ENCODE data around the gene EFCAB6.

Gene EFCAB6

DNA sequence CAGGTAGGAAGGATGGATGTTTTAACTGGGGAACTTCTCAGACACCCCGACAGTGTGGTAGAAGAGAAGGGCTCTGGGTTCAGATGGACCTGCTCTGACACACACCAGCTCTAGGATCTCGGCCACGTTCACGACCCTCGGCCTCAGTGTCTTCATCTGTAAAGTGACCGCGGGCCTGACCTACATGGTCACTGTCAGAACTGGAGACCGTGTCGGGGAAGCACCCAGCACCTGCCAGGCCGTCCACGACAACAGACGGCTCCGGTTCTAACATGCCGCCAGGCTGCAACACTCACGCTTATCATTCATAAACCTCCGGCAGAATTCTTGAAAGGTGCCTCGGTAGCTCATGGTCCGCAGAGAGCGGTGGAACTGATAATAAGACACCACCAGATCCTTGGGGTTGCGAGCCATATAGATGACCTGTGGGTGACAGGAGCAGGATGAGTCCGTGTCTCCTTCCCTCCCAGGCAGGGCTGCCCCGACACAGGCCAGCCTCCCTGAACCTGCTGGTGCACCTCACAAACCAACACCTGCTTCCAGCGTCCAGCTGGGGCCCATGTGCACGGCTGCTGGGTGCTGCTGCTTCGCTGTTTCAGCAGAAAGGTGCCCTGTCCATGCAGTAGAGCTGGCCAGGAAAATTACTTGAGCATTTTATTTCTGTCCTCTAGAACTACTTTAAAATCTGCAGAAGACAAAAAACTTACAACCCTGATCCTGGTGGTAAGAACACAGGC lies 26.6 kb upstream of the EFCAB6 start:
- Histone ChIP-seq H3K9me3 (ENCODE audit: control insufficient read depth, low read length) (no peaks in the 10 kb centered on the region), H3K27ac (ENCODE audit: insufficient read depth, low read length, poor library complexity, severe bottlenecking) (no peak overlapping the region), H3K4me3 (ENCODE audit: insufficient read depth, low read depth, low read length, poor library complexity, severe bottlenecking) (no peak overlapping the region)

GRCh38 chr22:43838161-43838560 lies 26.1 kb upstream of the EFCAB6 start:
- H3K9me3 ChIP-seq (ENCODE audit: control insufficient read depth, low read length): no peaks in the 10 kb centered on the region
- H3K36me3 ChIP-seq (ENCODE audit: control insufficient read depth, insufficient read depth, low read length): no peaks in the 10 kb centered on the region
- DNase-seq: no peak
- no peaks in the 10 kb centered on the region for H3K4me1 ChIP-seq (ENCODE audit: control insufficient read depth, insufficient read depth, low read length, poor library complexity, severe bottlenecking)
- H3K27me3 ChIP-seq (replicated peaks; ENCODE audit: control insufficient read depth, insufficient read depth, low read length, poor library complexity, severe bottlenecking): no peaks in the 10 kb centered on the region
- H3K4me3 ChIP-seq (ENCODE audit: insufficient read depth, low read depth, low read length, poor library complexity, severe bottlenecking): no peak overlapping the region
- no peak overlapping the region for H3K27ac ChIP-seq (ENCODE audit: insufficient read depth, low read length, poor library complexity, severe bottlenecking)

More for the DNA sequence above, 26.6 kb upstream of the EFCAB6 start:
- Histone ChIP-seq H3K27me3 (replicated peaks; ENCODE audit: control insufficient read depth, insufficient read depth, low read length, poor library complexity, severe bottlenecking) (no peaks in the 10 kb centered on the region), H3K4me1 (ENCODE audit: control insufficient read depth, insufficient read depth, low read length, poor library complexity, severe bottlenecking) (no peaks in the 10 kb centered on the region), H3K36me3 (ENCODE audit: control insufficient read depth, insufficient read depth, low read length) (no peaks in the 10 kb centered on the region)
- DNase-seq: no peak

- Histone ChIP-seq H3K27me3 (replicated peaks; ENCODE audit: control insufficient read depth, insufficient read depth, low read length, poor library complexity, severe bottlenecking) (no peaks in the 10 kb centered on the region), H3K36me3 (ENCODE audit: control insufficient read depth, insufficient read depth, low read length) (no peaks in the 10 kb centered on the region), H3K9me3 (ENCODE audit: control insufficient read depth, low read length) (no peaks in the 10 kb centered on the region), H3K4me3 (ENCODE audit: insufficient read depth, low read depth, low read length, poor library complexity, severe bottlenecking) (no peak overlapping the region), H3K27ac (ENCODE audit: insufficient read depth, low read length, poor library complexity, severe bottlenecking) (no peak overlapping the region), H3K4me1 (ENCODE audit: control insufficient read depth, insufficient read depth, low read length, poor library complexity, severe bottlenecking) (no peaks in the 10 kb centered on the region)
- no peak for DNase-seq
Observed at GRCh38 chr22:43837666-43838065, 25.6 kb upstream of the EFCAB6 start.

DNA sequence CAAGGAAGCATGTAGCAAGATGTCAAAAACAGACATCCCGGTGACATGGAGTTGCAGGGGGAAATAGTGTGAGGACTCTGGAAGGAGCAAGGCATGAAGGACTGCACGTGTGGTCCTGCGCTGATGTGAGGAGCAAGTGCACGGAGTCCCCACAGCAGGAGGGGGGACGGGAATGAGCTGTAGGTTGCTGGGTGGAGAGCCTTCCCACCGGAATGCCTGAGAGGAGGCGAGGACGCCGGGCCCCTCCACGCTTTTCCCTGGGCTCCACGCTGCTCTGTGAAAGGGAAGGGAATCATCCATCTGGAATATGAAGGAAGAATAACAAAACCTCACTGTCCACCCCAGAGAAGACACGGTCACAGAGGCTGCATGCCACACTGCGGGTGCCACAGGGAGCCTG lies 23.6 kb upstream of the EFCAB6 start:
- no peak for DNase-seq
- H3K4me1 ChIP-seq (ENCODE audit: control insufficient read depth, insufficient read depth, low read length, poor library complexity, severe bottlenecking): no peaks in the 10 kb centered on the region

GRCh38 chr22:43835166-43835565 lies 23.1 kb upstream of the EFCAB6 start:
- no peaks in the 10 kb centered on the region for H3K36me3 ChIP-seq (ENCODE audit: control insufficient read depth, insufficient read depth, low read length)
- no peaks in the 10 kb centered on the region for H3K27me3 ChIP-seq (replicated peaks; ENCODE audit: control insufficient read depth, insufficient read depth, low read length, poor library complexity, severe bottlenecking)
- H3K27ac ChIP-seq (ENCODE audit: insufficient read depth, low read length, poor library complexity, severe bottlenecking): no peak overlapping the region
- no peaks in the 10 kb centered on the region for H3K4me1 ChIP-seq (ENCODE audit: control insufficient read depth, insufficient read depth, low read length, poor library complexity, severe bottlenecking)
- H3K9me3 ChIP-seq (ENCODE audit: control insufficient read depth, low read length): no peaks in the 10 kb centered on the region
- no peak for DNase-seq
- H3K4me3 ChIP-seq (ENCODE audit: insufficient read depth, low read depth, low read length, poor library complexity, severe bottlenecking): no peak overlapping the region

More for the DNA sequence above, 23.6 kb upstream of the EFCAB6 start:
- H3K4me3 ChIP-seq (ENCODE audit: insufficient read depth, low read depth, low read length, poor library complexity, severe bottlenecking): no peak overlapping the region
- H3K27ac ChIP-seq (ENCODE audit: insufficient read depth, low read length, poor library complexity, severe bottlenecking): no peak overlapping the region
- no peaks in the 10 kb centered on the region for H3K9me3 ChIP-seq (ENCODE audit: control insufficient read depth, low read length)
- no peaks in the 10 kb centered on the region for H3K27me3 ChIP-seq (replicated peaks; ENCODE audit: control insufficient read depth, insufficient read depth, low read length, poor library complexity, severe bottlenecking)
- no peaks in the 10 kb centered on the region for H3K36me3 ChIP-seq (ENCODE audit: control insufficient read depth, insufficient read depth, low read length)

DNA sequence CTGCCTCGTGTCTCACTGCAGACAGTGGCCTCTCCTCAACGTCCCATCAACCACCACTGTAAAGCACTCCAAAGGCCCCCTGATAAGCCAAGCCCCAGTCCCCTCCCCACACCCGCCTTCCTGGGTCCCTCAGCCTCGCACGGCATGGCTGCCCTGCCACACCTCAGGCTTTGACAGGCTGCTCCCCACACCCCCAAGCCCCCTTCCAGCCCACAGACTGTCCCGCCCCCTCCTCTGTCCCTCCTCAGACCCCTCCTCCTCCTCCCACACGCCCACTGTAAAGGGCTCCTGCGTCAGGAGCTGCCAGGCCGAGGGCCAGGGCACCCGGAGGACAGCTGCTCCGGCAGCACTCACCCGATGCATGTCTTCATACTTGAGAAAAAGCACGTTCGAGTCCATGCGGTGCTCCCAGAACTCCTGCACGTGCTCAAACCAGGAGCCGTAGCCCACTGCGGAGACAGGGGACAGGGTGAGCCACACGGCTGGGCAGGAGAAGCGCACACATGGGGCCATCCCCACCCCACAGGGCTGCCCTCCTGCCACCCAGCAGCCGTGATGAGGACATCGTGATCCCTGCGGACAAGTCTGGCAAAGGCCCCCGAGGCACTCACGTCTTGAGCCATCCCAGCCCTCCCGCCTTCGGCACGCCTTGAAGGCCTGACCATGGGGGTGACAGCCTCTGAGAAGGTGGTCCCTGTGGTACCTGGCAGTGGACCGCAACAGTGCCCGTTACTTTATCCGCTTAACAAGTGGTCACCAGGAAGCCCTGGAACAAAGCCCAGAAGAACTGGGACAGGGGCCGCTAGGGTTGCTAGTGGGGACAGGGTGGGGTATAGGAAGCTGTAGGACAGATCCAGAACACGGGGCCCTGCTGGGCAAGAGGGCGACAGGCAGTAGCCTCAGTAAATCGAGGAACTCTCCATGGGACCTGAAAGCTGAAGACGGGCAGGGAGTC lies 21.5 kb upstream of the EFCAB6 start:
- Histone ChIP-seq H3K9me3 (ENCODE audit: control insufficient read depth, low read length) (no peaks in the 10 kb centered on the region), H3K27me3 (replicated peaks; ENCODE audit: control insufficient read depth, insufficient read depth, low read length, poor library complexity, severe bottlenecking) (no peaks in the 10 kb centered on the region), H3K4me1 (ENCODE audit: control insufficient read depth, insufficient read depth, low read length, poor library complexity, severe bottlenecking) (no peaks in the 10 kb centered on the region), H3K27ac (ENCODE audit: insufficient read depth, low read length, poor library complexity, severe bottlenecking) (no peak overlapping the region), H3K4me3 (ENCODE audit: insufficient read depth, low read depth, low read length, poor library complexity, severe bottlenecking) (no peak overlapping the region), H3K36me3 (ENCODE audit: control insufficient read depth, insufficient read depth, low read length) (no peaks in the 10 kb centered on the region)
- DNase-seq: no peak

DNA sequence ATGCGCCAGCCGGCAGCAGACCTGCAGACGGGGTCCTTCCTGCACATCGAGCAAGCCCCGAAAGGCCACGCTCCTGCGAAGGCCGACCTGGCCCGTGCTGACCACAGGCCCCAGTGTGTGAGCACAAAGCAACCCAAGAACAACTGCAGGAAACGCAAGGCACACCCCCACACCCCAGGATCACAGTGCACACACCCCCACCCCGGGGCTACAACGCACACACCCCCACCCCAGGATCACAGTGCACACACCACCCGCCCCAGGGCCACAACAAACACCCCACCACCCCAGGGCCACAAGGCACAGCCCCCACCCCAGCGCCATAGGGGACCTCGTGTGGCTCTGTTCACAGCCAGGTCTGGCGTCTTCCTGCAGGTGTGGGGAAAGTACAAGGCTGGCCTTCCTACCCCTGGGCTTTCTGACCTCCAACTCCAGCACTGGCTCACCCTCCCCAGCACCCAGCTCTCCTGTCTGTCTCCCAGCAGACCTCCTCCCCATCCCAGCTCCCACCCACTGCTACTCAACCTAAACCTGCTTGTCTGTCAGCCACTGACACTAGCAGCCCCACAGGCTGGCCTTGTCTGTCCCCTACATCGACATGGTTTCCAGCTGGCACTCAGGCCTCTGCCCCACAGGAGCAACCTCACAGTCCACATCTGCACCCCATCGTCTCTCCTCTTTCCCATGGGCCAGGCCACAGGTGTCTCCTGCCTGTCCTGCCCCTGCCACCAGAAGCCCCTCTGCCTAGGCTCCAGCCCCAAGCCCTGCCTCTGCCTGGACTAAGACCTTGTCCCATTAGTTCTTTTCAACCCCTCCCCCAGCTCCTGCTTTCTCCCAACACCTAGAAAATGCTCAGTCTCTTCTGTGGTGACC lies 20.5 kb upstream of the EFCAB6 start:
- DNase-seq: no peak
- Histone ChIP-seq H3K9me3 (ENCODE audit: control insufficient read depth, low read length) (no peaks in the 10 kb centered on the region), H3K36me3 (ENCODE audit: control insufficient read depth, insufficient read depth, low read length) (no peaks in the 10 kb centered on the region), H3K4me3 (ENCODE audit: insufficient read depth, low read depth, low read length, poor library complexity, severe bottlenecking) (no peak overlapping the region), H3K4me1 (ENCODE audit: control insufficient read depth, insufficient read depth, low read length, poor library complexity, severe bottlenecking) (no peaks in the 10 kb centered on the region), H3K27ac (ENCODE audit: insufficient read depth, low read length, poor library complexity, severe bottlenecking) (no peak overlapping the region), H3K27me3 (replicated peaks; ENCODE audit: control insufficient read depth, insufficient read depth, low read length, poor library complexity, severe bottlenecking) (no peaks in the 10 kb centered on the region)

GRCh38 chr22:43831561-43832392 lies 19.7 kb upstream of the EFCAB6 start:
- H3K9me3 ChIP-seq (ENCODE audit: control insufficient read depth, low read length): no peaks in the 10 kb centered on the region
- no peaks in the 10 kb centered on the region for H3K4me1 ChIP-seq (ENCODE audit: control insufficient read depth, insufficient read depth, low read length, poor library complexity, severe bottlenecking)
- no peaks in the 10 kb centered on the region for H3K36me3 ChIP-seq (ENCODE audit: control insufficient read depth, insufficient read depth, low read length)
- no peak overlapping the region for H3K4me3 ChIP-seq (ENCODE audit: insufficient read depth, low read depth, low read length, poor library complexity, severe bottlenecking)
- H3K27me3 ChIP-seq (replicated peaks; ENCODE audit: control insufficient read depth, insufficient read depth, low read length, poor library complexity, severe bottlenecking): no peaks in the 10 kb centered on the region
- no peak overlapping the region for H3K27ac ChIP-seq (ENCODE audit: insufficient read depth, low read length, poor library complexity, severe bottlenecking)
- no peak for DNase-seq

DNA sequence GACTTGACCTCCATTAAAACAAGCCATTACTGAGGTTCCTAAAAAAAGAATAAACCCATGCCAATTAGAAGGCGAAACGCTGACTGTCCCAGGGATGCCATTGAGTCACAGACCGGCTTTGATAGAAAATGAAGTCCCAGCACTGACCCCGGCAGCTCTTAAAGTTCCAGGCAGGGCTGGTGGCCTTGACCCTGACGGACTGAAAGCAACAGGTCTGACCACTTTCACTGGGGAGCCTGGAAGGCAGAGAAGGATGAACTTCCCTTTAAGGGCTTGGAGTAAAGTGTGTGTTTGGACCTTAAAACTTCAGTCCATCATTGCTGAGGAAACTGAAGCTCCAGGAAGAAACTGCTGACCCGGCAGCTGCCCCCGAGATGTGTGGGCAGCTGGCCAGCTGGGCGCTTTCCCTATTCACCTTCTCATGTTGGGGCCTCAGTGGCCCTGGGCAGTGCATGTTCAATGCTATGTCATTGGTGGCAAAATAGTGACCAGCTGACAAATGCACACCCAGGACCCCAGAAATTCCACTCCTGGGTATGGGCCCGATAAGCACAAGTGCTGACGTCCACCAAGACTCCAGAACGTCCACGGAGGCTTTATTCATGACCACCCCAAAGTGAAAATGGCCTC lies 18.9 kb upstream of the EFCAB6 start:
- Histone ChIP-seq H3K9me3 (ENCODE audit: control insufficient read depth, low read length) (no peaks in the 10 kb centered on the region), H3K36me3 (ENCODE audit: control insufficient read depth, insufficient read depth, low read length) (no peaks in the 10 kb centered on the region), H3K27ac (ENCODE audit: insufficient read depth, low read length, poor library complexity, severe bottlenecking) (no peak overlapping the region), H3K4me1 (ENCODE audit: control insufficient read depth, insufficient read depth, low read length, poor library complexity, severe bottlenecking) (no peaks in the 10 kb centered on the region), H3K27me3 (replicated peaks; ENCODE audit: control insufficient read depth, insufficient read depth, low read length, poor library complexity, severe bottlenecking) (no peaks in the 10 kb centered on the region), H3K4me3 (ENCODE audit: insufficient read depth, low read depth, low read length, poor library complexity, severe bottlenecking) (no peak overlapping the region)
- no peak for DNase-seq

All from effector memory CD4-positive, alpha-beta T cell (primary cell).